22Rv1 (cell line): Measurements from ENCODE around the gene RAX2.
"Not testable (repeated sequence)": the region's sequence is repeated elsewhere in the genome, so short reads cannot be mapped to it uniquely, and the experiment has no call there.

ENCODE experiments used
- ZFX ChIP-seq: fragments of 450-650 bp; IDR thresholded peaks from 2 replicates; pipeline ENCODE4 v1.6.1; 2017; ENCODE audit warnings: antibody characterized with exemption, borderline replicate concordance
- TF ChIP-seq, protein P1 (sequence below): fragments of 450-650 bp; IDR thresholded peaks from 2 replicates; pipeline ENCODE4 v1.5.1; 2017; ENCODE audit warnings: mild to moderate bottlenecking

DNA sequence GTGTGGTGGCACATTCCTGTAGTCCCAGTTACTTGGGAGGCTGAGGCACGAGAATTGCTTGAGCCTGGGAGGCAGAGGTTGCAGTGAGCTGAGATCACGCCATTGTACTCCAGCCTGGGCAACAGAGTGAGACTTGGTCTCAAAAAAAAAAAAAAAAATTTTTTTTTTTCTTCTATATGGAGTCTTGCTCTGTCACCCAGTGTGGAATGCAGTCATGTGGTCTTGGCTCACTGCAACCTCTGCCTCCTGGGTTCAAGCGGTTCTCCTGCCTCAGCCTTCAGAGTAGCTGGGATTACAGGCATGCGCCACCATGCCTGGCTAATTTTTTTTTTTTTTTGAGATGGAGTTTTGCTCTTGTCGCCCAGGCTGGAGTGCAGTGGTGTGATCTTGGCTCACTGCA, 6.3 kb downstream of the RAX2 start:
- TF ChIP-seq ZFX, result not testable (repeated sequence)
- TF ChIP-seq, protein P1, sequence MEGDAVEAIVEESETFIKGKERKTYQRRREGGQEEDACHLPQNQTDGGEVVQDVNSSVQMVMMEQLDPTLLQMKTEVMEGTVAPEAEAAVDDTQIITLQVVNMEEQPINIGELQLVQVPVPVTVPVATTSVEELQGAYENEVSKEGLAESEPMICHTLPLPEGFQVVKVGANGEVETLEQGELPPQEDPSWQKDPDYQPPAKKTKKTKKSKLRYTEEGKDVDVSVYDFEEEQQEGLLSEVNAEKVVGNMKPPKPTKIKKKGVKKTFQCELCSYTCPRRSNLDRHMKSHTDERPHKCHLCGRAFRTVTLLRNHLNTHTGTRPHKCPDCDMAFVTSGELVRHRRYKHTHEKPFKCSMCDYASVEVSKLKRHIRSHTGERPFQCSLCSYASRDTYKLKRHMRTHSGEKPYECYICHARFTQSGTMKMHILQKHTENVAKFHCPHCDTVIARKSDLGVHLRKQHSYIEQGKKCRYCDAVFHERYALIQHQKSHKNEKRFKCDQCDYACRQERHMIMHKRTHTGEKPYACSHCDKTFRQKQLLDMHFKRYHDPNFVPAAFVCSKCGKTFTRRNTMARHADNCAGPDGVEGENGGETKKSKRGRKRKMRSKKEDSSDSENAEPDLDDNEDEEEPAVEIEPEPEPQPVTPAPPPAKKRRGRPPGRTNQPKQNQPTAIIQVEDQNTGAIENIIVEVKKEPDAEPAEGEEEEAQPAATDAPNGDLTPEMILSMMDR, result not testable (repeated sequence)
